DMS153 treated with DMSO at 0.1 percent for 48 hours (cell line): ENCODE results near the gene TMPRSS4.

Experiments
- DNase-seq: peaks from one replicate; lab custom pipeline; 2025; ENCODE audit not compliant: unreplicated experiment; lab: John Stamatoyannopoulos, UW

Gene TMPRSS4

GRCh38 chr11:118076754-118077281 is at the start of gene TMPRSS4:
TSS of gene TMPRSS4 (plus strand) at chr11:118077078. CDS start at chr11:118077303, 225 bp downstream.
- DNase-seq, result peak; percentile 9

GRCh38 chr11:118027694-118028093 is 49.2 kb upstream of the TMPRSS4 start:
- no peak for DNase-seq

GRCh38 chr11:118028626-118029025 is 48.3 kb upstream of the TMPRSS4 start:
- no peak for DNase-seq

GRCh38 chr11:118033443-118033842 is 43.4 kb upstream of the TMPRSS4 start:
- DNase-seq, result no peak

GRCh38 chr11:118042141-118042540 is 34.7 kb upstream of the TMPRSS4 start:
- DNase-seq, result no peak

- no peak for DNase-seq
Observed at GRCh38 chr11:118042796-118043195, 34.1 kb upstream of the TMPRSS4 start.

GRCh38 chr11:118045191-118045590 is 31.7 kb upstream of the TMPRSS4 start:
- no peak for DNase-seq

GRCh38 chr11:118046051-118046963 is 30.6 kb upstream of the TMPRSS4 start:
- DNase-seq, result no peak

GRCh38 chr11:118046964-118047700 is 29.7 kb upstream of the TMPRSS4 start:
- no peak for DNase-seq

- no peak for DNase-seq
Observed at GRCh38 chr11:118047749-118048148, 29.1 kb upstream of the TMPRSS4 start.

GRCh38 chr11:118048472-118049370 is 28.2 kb upstream of the TMPRSS4 start:
- no peak for DNase-seq

- no peak for DNase-seq
Observed at GRCh38 chr11:118049771-118050170, 27.1 kb upstream of the TMPRSS4 start.

GRCh38 chr11:118050208-118050891 is 26.5 kb upstream of the TMPRSS4 start:
- DNase-seq, result no peak

- DNase-seq, result no peak
Observed at GRCh38 chr11:118051136-118051610, 25.7 kb upstream of the TMPRSS4 start.

- DNase-seq, result no peak
Observed at GRCh38 chr11:118051611-118052461, 25.0 kb upstream of the TMPRSS4 start.

GRCh38 chr11:118052581-118053206 is 24.2 kb upstream of the TMPRSS4 start:
- DNase-seq, result no peak

- no peak for DNase-seq
Observed at GRCh38 chr11:118054712-118055640, 21.9 kb upstream of the TMPRSS4 start.

- no peak for DNase-seq
Observed at GRCh38 chr11:118055966-118056365, 20.9 kb upstream of the TMPRSS4 start.
